ENCODE results near the gene MOB2.

- TF ChIP-seq, protein P1, sequence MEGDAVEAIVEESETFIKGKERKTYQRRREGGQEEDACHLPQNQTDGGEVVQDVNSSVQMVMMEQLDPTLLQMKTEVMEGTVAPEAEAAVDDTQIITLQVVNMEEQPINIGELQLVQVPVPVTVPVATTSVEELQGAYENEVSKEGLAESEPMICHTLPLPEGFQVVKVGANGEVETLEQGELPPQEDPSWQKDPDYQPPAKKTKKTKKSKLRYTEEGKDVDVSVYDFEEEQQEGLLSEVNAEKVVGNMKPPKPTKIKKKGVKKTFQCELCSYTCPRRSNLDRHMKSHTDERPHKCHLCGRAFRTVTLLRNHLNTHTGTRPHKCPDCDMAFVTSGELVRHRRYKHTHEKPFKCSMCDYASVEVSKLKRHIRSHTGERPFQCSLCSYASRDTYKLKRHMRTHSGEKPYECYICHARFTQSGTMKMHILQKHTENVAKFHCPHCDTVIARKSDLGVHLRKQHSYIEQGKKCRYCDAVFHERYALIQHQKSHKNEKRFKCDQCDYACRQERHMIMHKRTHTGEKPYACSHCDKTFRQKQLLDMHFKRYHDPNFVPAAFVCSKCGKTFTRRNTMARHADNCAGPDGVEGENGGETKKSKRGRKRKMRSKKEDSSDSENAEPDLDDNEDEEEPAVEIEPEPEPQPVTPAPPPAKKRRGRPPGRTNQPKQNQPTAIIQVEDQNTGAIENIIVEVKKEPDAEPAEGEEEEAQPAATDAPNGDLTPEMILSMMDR (IDR thresholded peaks at IDR 0.05), result no peak
- no peak for TF ChIP-seq POLR2A (IDR thresholded peaks at IDR 0.05)
- TF ChIP-seq POLR2AphosphoS5 (IDR thresholded peaks at IDR 0.05), result no peak
- TF ChIP-seq EP300 (IDR thresholded peaks at IDR 0.05), result no peak
These were observed 29.3 kb downstream of the MOB2 start for GRCh38 chr11:1457326-1457680.

Measured in gastroesophageal sphincter (tissue), 3 donors.